Middle frontal gyrus (tissue), 1 donor: ENCODE results near the gene OLFM1.

Source experiments
- DNase-seq: peaks from one replicate; pipeline ENCODE4 v3.0.0-alpha.2; 2015; ENCODE audit warnings: low spot score; ENCODE audit errors: extremely low spot score

Gene OLFM1

GRCh38 chr9:135169709-135170226 is 82.3 kb downstream of the OLFM1 start:
- DNase-seq, result no peak

GRCh38 chr9:135170535-135170934 is 83.1 kb downstream of the OLFM1 start:
- DNase-seq, result no peak
